ENCODE data around the gene TBC1D9B.
"Not testable (repeated sequence)": the region's sequence is repeated elsewhere in the genome, so short reads cannot be mapped to it uniquely, and the experiment has no call there.

Gene TBC1D9B

GRCh38 chr5:179885491-179886090 lies 22.1 kb downstream of the TBC1D9B start:
- no peak for DNase-seq (ENCODE audit: low spot score)

GRCh38 chr5:179883163-179883562 lies 24.5 kb downstream of the TBC1D9B start:
- DNase-seq (ENCODE audit: low spot score), result no peak

GRCh38 chr5:179882338-179882737 lies 25.4 kb downstream of the TBC1D9B start:
- no peak for DNase-seq (ENCODE audit: low spot score)

- DNase-seq (ENCODE audit: low spot score), result no peak
Observed at GRCh38 chr5:179880848-179881590, 26.7 kb downstream of the TBC1D9B start.

- no peak for DNase-seq (ENCODE audit: low spot score)
Observed at GRCh38 chr5:179880066-179880650, 27.5 kb downstream of the TBC1D9B start.

- DNase-seq (ENCODE audit: low spot score), result no peak
Observed at GRCh38 chr5:179879690-179880010, 28.0 kb downstream of the TBC1D9B start.

- DNase-seq (ENCODE audit: low spot score), result no peak
Observed at GRCh38 chr5:179879003-179879689, 28.6 kb downstream of the TBC1D9B start.

- no peak for DNase-seq (ENCODE audit: low spot score)
Observed at GRCh38 chr5:179878222-179879002, 29.3 kb downstream of the TBC1D9B start.

- no peak for DNase-seq (ENCODE audit: low spot score)
Observed at GRCh38 chr5:179876610-179876952, 31.1 kb downstream of the TBC1D9B start.

GRCh38 chr5:179875741-179876609 lies 31.7 kb downstream of the TBC1D9B start:
- no peak for DNase-seq (ENCODE audit: low spot score)

- no peak for DNase-seq (ENCODE audit: low spot score)
Observed at GRCh38 chr5:179874536-179875292, 33.0 kb downstream of the TBC1D9B start.

GRCh38 chr5:179874136-179874535 lies 33.6 kb downstream of the TBC1D9B start:
- no peak for DNase-seq (ENCODE audit: low spot score)

- no peak for DNase-seq (ENCODE audit: low spot score)
Observed at GRCh38 chr5:179873588-179874110, 34.0 kb downstream of the TBC1D9B start.

GRCh38 chr5:179872828-179873575 lies 34.7 kb downstream of the TBC1D9B start:
- DNase-seq (ENCODE audit: low spot score), result no peak

- no peak for DNase-seq (ENCODE audit: low spot score)
Observed at GRCh38 chr5:179872055-179872827, 35.5 kb downstream of the TBC1D9B start.

- DNase-seq (ENCODE audit: low spot score), result not testable (repeated sequence)
Observed at GRCh38 chr5:179871533-179871932, 36.2 kb downstream of the TBC1D9B start.

GRCh38 chr5:179870952-179871351 lies 36.7 kb downstream of the TBC1D9B start:
- no peak for DNase-seq (ENCODE audit: low spot score)

GRCh38 chr5:179870403-179870903 lies 37.2 kb downstream of the TBC1D9B start:
- peak; percentile 37 for DNase-seq (ENCODE audit: low spot score)

Measured in globus pallidus (tissue), 1 donor.